Measurements from ENCODE around the gene CHST9.

DNA sequence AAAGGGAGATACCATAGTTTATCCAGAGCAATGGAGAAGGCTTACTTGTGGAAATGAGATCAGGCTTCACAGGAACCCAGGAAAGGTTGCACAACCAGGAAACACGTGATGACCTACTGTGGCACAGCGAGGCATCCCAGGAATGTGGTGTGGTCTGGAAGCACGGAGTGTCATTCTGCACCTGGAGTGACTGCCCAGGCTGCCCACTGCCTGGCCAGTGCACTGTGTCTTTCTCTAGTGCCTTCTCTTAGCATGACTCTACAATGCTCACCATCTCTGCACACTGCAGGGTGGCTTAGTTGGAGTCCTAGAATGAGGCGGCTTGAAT, 48.9 kb downstream of the CHST9 start:
- TF ChIP-seq KAT2A (conservative IDR thresholded peaks at IDR 0.05; ENCODE audit: control insufficient read depth, low read depth, low read length) (no peak), CTCF (IDR thresholded peaks at IDR 0.05 in 2 of 3, conservative IDR thresholded peaks at IDR 0.05 in 1 of 3; ENCODE audit: control insufficient read depth in 2 of 3, extremely low read depth in 1 of 3, insufficient read depth in 1 of 3, low read depth in 3 of 3, low read length in 3 of 3) (no peak), RAD21 (IDR thresholded peaks at IDR 0.05; ENCODE audit: insufficient read depth, low read depth, low read length) (no peak), MXI1 (IDR thresholded peaks at IDR 0.05; ENCODE audit: low read depth, low read length) (no peak), ATF7 (IDR thresholded peaks at IDR 0.05; ENCODE audit: low read depth) (no peak), SUZ12 (IDR thresholded peaks at IDR 0.05; ENCODE audit: unreplicated experiment) (no peak), E2F4 (IDR thresholded peaks at IDR 0.05; ENCODE audit: low read depth, low read length) (no peak), MAX (IDR thresholded peaks at IDR 0.05; ENCODE audit: low read depth, low read length) (no peak), BMI1 (IDR thresholded peaks at IDR 0.05; ENCODE audit: borderline replicate concordance) (no peak), ZSCAN29 (IDR thresholded peaks at IDR 0.05) (no peak), CEBPB (IDR thresholded peaks at IDR 0.05; ENCODE audit: borderline replicate concordance in 1 of 2, low read depth in 2 of 2, low read length in 2 of 2) (no peak), E2F8 (IDR thresholded peaks at IDR 0.05; ENCODE audit: low read depth, partially characterized antibody) (no peak), EZH2 (IDR thresholded peaks at IDR 0.05; ENCODE audit: borderline replicate concordance, control insufficient read depth, low read depth, low read length) (no peak)

All from GM12878 (cell line).